Small intestine (tissue), 7 donors: ENCODE results near the gene NCLN. TPM values are rescaled to one million over a fixed set of nuclear protein-coding genes. Genes with fewer than 3 reads are reported as not detected.

Source experiments
- DNase-seq, 2 donors: peaks; one replicate each; pipeline versions ENCODE4 v3.0.0 to v3.0.0-alpha.2; 2013
- FAIRE-seq: peaks from 2 replicates; lab custom pipeline; 2012; peaks lifted over from hg19 to GRCh38; lab: Jason Lieb, UNC
- H3K27ac ChIP-seq, 3 donors: one replicate each; pipeline ENCODE4 v1.5.1; 2013; ENCODE audit warnings: low read length in 2 of 3, mild to moderate bottlenecking in 2 of 3, control low read depth in 1 of 3, inconsistent platforms in 1 of 3, low read depth in 1 of 3, moderate library complexity in 1 of 3
- H3K27me3 ChIP-seq, 3 donors: one replicate each; pipeline ENCODE4 v1.6.1; 2013; ENCODE audit warnings: low read length in 3 of 3, inconsistent platforms in 1 of 3; ENCODE audit not compliant: control insufficient read depth in 3 of 3, insufficient read depth in 3 of 3
- H3K36me3 ChIP-seq, 3 donors: one replicate each; pipeline ENCODE4 v1.6.1; 2013; ENCODE audit warnings: low read length in 3 of 3, inconsistent platforms in 1 of 3, low read depth in 1 of 3, mild to moderate bottlenecking in 1 of 3, moderate library complexity in 1 of 3; ENCODE audit not compliant: control insufficient read depth in 3 of 3, insufficient read depth in 2 of 3
- H3K4me1 ChIP-seq, 3 donors: one replicate each; pipeline ENCODE4 v1.6.1; 2013; ENCODE audit warnings: low read length in 2 of 3, inconsistent platforms in 1 of 3, low read depth in 1 of 3, mild to moderate bottlenecking in 1 of 3, moderate library complexity in 1 of 3; ENCODE audit not compliant: control insufficient read depth in 3 of 3, insufficient read depth in 2 of 3
- H3K4me3 ChIP-seq, 3 donors: one replicate each; pipeline ENCODE4 v1.5.1; 2013; ENCODE audit warnings: low read length in 3 of 3, control low read depth in 1 of 3, inconsistent platforms in 1 of 3, low read depth in 1 of 3, mild to moderate bottlenecking in 1 of 3, moderate library complexity in 1 of 3
- H3K9me3 ChIP-seq, 2 donors: one replicate each; pipeline ENCODE4 v1.6.1; 2013; ENCODE audit warnings: low read depth in 1 of 2, low read length in 1 of 2; ENCODE audit not compliant: control insufficient read depth in 2 of 2, insufficient read depth in 1 of 2
- WGBS, 3 donors: extraction: QIAGEN DNeasy Blood & Tissue Kit; methylation state at CpG; one replicate each; pipeline ENCODE4 v1.1.7; 2013; 5-methylcytosine and 5-hydroxymethylcytosine counted together
- polyA plus RNA-seq, 4 donors: library from polyadenylated mRNA; stranded (reverse) in 3 of 4; unstranded in 1 of 4; fragments of 200-250 nt in 3 of 4; fragments of 120-200 nt in 1 of 4; gene quantifications; one replicate each; pipeline versions ENCODE4 v1.2.1 to v1.2.3, GENCODE V29; 2013
- donor health status: healthy with polysubstance abuse.
- donor health status: control.
- donor health status: control.
- donor health status: Bipolar disorder and iron deficiency.
- donor health status: healthy.

NCLN gene
- polyA plus RNA-seq, 4 donors, result 37.9 to 217 (median 112) TPM

DNA sequence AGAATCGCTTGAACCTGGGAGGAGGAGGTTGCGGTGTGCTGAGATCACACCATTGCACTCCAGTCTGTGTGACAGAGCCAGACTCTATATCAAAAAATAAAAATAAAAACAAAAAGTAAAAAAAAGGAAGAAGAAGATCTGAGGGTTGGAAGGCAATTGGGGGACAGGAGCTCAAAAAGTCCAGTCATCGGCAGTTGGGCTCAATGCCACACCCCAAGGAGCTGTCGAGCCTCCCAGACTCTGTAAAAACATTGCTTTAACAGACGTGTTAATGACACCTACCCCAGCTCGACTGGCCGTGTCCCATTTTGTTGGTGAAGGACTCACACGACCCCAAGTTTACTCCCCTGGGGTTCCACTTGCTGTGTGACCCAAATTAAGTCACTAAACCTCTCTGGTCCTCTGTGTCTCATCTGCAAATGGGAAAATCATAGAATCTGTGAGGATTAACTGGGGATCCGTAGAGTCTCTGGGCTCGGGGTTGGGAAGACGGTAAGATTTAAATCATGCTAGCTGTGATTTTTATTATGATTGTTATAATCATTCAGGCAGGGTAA is 42.9 kb upstream of the NCLN start:
- Histone ChIP-seq H3K27me3 (no peaks in the 10 kb centered on the region), H3K27ac (peak overlapping the region in 1 of 3 donors; percentile 61), H3K4me1 (peaks cover 0 to 6% (median 0%) of the 10 kb centered on the region in 3 donors), H3K4me3 (no peak overlapping the region), H3K9me3 (no peaks in the 10 kb centered on the region), H3K36me3 (no peaks in the 10 kb centered on the region)
- no peak for DNase-seq
- 56 to 70% (median 68%) methylated on average over 11 of the region's 11 CpGs for WGBS, 3 donors
- no peak for FAIRE-seq

- Histone ChIP-seq H3K4me1 (peaks cover 0 to 6% (median 0%) of the 10 kb centered on the region in 3 donors), H3K27me3 (peaks cover 0 to 5% (median 0%) of the 10 kb centered on the region in 3 donors), H3K27ac (no peak overlapping the region), H3K36me3 (no peaks in the 10 kb centered on the region), H3K9me3 (no peaks in the 10 kb centered on the region), H3K4me3 (no peak overlapping the region)
- FAIRE-seq, result no peak
- DNase-seq, result no peak
- 63 to 65% (median 64%) methylated on average over 17 to 20 of the region's 20 CpGs for WGBS, 3 donors
Observed at GRCh38 chr19:3145909-3146676, 39.6 kb upstream of the NCLN start.

DNA sequence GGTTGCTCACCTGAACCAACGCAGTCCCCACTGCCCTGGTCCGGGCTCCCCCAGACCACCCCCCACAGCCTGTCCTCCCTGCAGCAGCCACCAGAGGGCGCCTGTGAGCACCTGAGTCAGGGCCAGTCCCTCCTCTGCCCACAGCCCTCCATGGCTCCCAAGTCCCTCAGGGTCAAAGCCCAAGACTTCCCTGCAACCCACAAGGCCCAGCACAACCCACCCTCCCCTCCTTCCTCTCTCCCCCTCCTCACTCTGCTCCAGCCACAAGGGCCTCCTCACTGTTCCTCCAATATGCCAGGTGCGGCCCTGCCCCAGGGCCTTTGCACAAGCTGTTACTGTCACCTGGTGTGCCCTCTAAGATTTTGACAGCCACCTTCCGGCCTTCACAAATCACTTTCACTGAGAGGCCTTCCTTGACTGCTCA is 39.0 kb upstream of the NCLN start:
- FAIRE-seq (no peak), DNase-seq (no peak)
- peaks cover 0 to 5% (median 0%) of the 10 kb centered on the region in 3 donors for H3K27me3 ChIP-seq
- no peaks in the 10 kb centered on the region for H3K36me3 ChIP-seq
- H3K4me1 ChIP-seq, result peaks cover 0 to 6% (median 0%) of the 10 kb centered on the region in 3 donors
- no peak overlapping the region for H3K27ac ChIP-seq
- no peak overlapping the region for H3K4me3 ChIP-seq
- 52 to 61% (median 61%) methylated on average over 5 of the region's 5 CpGs for WGBS, 3 donors
- H3K9me3 ChIP-seq, result peaks cover 0 to 1% of the 10 kb centered on the region in 2 donors

DNA sequence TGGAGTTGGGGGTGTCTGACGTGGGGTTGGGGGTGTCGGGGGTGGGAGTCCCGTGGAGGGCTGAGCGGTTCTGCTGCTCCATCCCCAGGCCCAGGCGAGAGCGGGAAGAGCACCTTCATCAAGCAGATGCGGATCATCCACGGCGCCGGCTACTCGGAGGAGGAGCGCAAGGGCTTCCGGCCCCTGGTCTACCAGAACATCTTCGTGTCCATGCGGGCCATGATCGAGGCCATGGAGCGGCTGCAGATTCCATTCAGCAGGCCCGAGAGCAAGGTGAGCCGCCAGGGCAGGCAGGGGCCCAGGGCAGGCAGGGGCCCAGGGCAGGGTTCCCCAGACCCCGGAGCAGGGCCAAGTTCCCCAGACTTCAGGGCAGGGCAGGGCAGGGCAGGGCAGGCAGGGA is 37.2 kb upstream of the NCLN start:
- 87 to 91% (median 91%) methylated on average over 17 to 20 of the region's 20 CpGs for WGBS, 3 donors
- DNase-seq, result no peak

DNA sequence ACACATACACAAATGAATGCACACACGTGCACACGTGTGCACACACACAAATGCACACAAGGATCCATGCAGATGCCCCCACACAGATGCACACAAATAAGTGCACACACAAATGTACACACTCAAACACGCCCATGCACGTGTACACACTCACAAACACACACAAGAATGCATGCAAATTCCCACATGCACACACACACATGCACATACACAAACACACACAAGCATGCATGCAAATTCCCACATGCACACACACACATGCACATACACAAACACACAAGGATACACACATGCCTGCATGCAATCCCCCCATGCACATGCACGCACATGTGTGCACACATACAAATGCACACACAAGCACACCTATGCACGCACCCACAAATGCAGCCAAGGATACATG is 36.6 kb upstream of the NCLN start:
- DNase-seq (no peak), FAIRE-seq (no peak)
- no peaks in the 10 kb centered on the region for H3K4me1 ChIP-seq
- no peaks in the 10 kb centered on the region for H3K36me3 ChIP-seq
- WGBS, 3 donors, result 88 to 93% (median 90%) methylated on average over 6 of the region's 6 CpGs
- no peak overlapping the region for H3K27ac ChIP-seq
- H3K4me3 ChIP-seq, result no peak overlapping the region
- peaks cover 0 to 5% (median 0%) of the 10 kb centered on the region in 3 donors for H3K27me3 ChIP-seq
- peaks cover 0 to 4% of the 10 kb centered on the region in 2 donors for H3K9me3 ChIP-seq

More for the DNA sequence above, 37.2 kb upstream of the NCLN start:
- FAIRE-seq, result no peak
- Histone ChIP-seq H3K4me1 (no peaks in the 10 kb centered on the region), H3K9me3 (peaks cover 0 to 4% of the 10 kb centered on the region in 2 donors), H3K27ac (no peak overlapping the region), H3K4me3 (no peak overlapping the region), H3K36me3 (no peaks in the 10 kb centered on the region), H3K27me3 (peaks cover 0 to 5% (median 0%) of the 10 kb centered on the region in 3 donors)

DNA sequence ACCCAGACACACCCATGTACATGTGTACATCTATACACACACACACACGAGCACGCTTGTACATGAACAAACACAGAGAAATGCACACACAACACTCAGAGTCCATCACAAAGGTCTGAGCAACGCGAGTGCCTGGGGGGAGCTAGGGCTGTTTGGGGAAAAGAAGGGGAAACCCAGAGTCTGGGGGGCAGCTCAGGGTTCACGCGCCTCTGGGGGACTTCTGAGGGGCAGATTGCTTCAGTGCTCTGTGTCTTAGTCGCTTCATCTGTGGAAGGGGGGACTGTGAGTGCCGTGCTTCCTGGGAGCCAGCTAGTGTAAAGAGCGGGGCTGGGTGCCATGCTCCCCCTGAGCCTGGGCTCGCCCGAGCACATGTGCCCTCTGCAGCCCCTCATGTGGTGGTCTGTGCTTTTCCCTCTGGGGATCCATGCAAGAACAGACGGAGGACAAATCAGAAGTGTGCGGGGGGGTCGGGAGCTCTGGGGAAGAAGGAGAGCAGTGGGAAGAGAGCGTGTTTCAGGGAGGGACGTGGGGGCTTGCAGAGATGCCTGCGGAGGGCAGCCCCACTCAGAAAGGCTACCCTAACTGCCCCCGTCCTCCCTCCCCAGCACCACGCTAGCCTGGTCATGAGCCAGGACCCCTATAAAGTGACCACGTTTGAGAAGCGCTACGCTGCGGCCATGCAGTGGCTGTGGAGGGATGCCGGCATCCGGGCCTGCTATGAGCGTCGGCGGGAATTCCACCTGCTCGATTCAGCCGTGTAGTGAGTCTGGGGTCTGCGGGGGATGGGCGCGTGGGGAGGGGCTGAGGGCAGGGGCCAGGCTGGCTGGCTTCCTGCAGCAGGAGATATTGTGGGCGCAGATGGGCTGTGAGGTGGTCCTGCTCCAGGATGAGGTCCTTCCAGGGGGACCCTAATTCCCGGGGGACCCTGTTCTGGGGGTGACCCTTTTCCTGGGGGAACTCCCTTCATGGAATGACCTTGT is 35.9 kb upstream of the NCLN start:
- Histone ChIP-seq H3K36me3 (no peaks in the 10 kb centered on the region), H3K4me1 (no peaks in the 10 kb centered on the region), H3K4me3 (no peak overlapping the region), H3K9me3 (peaks cover 0 to 4% of the 10 kb centered on the region in 2 donors), H3K27ac (no peak overlapping the region), H3K27me3 (peaks cover 0 to 5% (median 0%) of the 10 kb centered on the region in 3 donors)
- no peak for FAIRE-seq
- no peak for DNase-seq
- 48 to 62% (median 60%) methylated on average over 32 to 35 of the region's 35 CpGs for WGBS, 3 donors

GRCh38 chr19:3150739-3151329 is 34.9 kb upstream of the NCLN start:
- Histone ChIP-seq H3K36me3 (no peaks in the 10 kb centered on the region), H3K4me3 (no peak overlapping the region), H3K9me3 (peaks cover 0 to 4% of the 10 kb centered on the region in 2 donors), H3K27ac (no peak overlapping the region), H3K27me3 (peaks cover 0 to 5% (median 0%) of the 10 kb centered on the region in 3 donors), H3K4me1 (no peaks in the 10 kb centered on the region)
- DNase-seq (no peak), FAIRE-seq (no peak)
- 64 to 81% (median 75%) methylated on average over 5 of the region's 5 CpGs for WGBS, 3 donors
